GM19397 (cell line): ENCODE results near the gene DNMT3L.
A peak's percentile ranks its signal among the peaks of the same experiment; 100 is the strongest.
"Not testable (repeated sequence)": the region's sequence is repeated elsewhere in the genome, so short reads cannot be mapped to it uniquely, and the experiment has no call there.

Experiments used
- ATAC-seq: cut with Tn5 transposase; IDR thresholded peaks from one replicate; pipeline ENCODE4 v1.9.1; 2021; ENCODE audit warnings: mild to moderate bottlenecking, moderate library complexity; ENCODE audit not compliant: unreplicated experiment

DNMT3L gene

DNA sequence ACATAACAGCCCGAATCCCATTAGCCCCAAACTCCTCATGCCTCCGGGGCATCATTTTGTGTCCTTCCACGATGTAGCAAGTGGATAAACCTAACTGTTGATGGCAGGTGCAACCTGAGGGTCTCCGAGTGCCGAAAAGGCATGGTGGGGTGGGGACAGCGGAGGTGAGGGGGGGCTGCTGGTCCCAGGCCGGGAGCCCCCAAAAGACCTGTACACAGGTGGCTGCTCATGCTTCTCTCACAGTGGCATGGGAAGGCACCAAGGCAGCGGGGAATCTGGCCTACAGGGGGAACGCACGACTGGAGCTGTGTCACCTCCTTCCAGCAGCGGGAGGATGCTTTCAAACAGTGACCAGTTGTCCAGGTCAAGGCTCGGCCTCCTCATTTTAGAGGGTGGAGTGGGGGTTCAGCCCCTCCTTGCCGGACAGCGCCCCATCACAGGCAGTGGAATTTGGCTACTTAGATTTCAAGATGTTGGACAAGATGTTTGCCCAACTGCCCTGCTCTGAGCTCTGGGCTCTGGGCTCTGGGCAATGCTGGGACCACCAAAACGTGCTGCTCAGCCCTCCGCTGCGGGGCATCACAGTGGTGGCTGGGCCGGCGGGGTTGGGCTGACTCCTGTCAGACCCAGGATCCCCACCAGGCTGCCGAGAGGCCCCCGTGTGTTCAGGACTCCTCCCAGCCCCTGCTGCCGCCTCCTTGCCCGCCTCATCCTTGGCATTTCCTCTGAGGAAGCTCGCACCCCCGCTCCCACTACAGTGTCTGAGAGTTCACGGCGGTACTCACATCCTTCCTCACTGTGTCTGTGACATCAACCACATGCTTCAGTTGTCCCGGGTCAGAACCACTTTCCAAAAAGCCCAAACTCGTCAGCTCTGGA lies 7.6 kb downstream of the DNMT3L start:
- ATAC-seq: no peak

DNA sequence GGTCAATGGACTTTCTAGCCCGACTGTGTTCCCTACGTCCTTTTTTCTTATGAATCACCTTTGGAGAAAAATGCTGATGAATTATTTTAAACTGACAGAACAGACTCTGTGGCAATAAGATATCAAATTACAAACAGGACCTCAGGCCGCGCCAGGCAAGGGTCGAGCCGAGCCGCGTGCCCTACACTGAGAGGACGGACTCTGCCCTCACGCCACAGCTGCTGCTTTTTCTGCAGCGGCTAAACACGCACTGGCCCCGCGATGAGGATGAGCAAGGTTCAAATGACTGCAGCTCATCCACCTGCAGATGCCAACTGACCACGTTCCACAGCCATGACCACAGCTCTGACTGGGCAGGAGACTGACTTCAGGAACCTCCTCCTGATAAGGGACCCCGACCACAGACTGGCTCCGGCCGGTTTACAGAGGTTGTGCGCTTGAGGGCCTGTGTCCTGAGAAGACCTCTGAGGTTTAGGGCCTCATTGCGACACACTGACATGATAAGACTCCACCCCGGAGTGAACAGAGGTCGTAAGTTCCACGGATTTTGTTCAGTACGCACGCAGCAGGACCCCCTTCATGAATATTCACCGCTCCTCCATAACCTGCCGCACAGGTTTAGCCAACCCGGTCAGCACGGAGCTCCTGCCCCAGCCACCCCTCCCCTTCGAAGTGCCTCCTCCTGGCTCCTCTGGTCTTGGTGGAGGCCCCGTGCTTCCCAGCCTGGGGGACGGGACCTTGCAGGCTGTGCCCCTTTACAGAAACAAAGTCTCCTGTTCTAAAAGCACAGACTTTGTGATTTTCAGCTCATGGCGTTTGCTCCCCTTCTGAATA lies 12.3 kb downstream of the DNMT3L start:
- ATAC-seq: not testable (repeated sequence)

DNA sequence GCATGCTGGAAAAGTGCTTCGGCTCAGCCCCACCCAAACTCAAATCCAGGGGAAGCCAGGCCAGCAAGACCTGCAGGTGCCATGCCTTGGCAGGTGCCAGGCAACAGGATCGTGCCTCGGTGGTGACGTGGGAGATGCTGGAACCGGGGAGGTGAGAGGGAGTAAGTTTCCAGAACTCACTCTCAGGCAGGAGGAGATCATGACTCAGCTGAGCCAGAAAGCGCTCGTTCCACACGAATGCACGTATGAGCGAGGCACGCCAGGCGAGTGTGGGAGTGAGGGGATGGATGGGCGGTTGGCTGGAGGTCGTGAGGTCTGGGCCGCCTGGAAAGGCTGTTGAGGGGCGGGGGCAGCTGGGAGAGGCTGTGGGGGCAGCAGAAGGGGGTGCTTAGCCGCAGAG lies 13.8 kb downstream of the DNMT3L start:
- ATAC-seq: not testable (repeated sequence)

DNA sequence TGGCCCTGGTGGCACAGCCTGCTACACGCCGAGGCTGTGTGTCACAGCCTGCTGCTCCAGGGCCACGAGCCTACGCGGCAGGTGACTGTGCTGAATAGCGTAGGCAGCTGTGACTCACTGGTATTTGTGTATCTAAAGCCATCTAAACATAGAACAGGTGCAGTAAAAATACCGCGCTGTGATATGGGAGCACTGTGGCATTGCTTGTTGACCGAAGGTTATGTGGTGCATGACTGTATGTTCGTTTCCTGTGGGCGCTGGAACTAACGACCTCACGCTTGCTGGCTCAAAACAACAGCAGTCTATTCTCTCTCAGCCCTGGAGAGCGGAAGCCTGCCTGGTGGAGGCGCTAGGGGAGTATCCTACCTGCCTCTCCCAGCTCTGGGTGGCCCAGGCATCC lies 17.7 kb downstream of the DNMT3L start:
- ATAC-seq: peak; percentile 41

DNA sequence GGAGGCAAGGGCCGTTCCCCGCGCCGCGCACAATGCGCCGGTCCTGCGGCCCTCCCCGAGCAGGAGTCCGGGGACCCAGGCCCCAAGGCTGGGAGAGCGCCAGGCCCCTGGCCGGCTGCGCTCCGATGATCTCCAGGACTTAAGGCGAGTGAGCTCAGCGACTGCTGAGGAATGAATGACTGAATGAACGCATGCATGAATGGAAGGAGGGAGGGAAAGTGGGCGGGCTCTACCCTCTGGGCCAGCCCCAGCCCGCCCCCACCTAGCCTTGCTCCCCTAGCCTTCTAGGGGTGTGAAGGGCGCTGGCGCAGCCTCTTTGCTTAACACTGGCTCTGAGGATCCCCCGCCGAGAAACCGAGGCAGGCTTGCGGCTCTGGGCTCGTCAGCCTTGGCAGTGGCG lies 20.4 kb downstream of the DNMT3L start:
- peak; percentile 31 for ATAC-seq

DNA sequence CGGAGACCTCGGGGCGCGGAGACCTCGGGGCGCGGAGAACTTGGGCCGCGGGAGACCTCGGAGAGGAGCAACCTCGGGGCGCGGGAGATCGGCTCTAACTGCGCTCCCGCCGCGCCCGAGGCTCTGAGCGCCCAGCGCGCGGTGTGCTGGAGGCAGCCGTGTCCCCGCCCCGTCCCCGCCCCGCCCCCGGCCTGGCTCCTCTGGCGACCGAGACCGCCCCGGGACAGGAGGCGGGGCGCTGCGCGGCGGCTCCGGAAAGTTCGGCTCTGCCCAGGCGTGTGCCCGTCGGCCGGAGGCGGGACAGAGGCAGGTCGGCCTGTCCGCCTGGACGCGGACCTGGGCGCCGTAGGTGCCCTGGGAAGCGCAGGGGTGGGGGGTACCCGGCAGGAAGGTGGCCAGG lies 20.9 kb downstream of the DNMT3L start, which contains the start of gene ICOSLG:
Gene ICOSLG (minus strand): TSS at position 102 of the 400 bp plus-strand sequence. CDS start 126 bp downstream, outside the sequence.
- peak; percentile 49 for ATAC-seq

DNA sequence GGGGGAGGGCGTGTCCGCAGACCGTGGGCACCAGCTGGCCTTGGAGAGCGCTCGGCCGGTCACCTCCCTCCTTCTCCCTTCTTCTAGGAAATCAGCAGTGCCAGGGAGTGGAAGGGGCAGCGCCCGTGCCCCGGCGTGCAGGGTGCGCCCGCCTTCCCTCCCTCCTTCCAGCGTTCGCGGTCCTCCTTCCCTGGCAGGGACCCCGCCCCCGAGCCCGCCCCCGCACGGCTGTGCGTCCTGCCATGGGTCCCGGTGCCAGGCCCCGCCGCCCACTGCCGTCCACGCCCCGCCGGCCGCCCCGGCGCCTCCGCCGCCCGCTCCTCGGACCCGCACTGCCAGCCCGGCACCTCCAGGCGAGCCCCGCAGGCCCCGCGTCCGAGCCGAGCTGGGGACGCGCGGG lies 21.3 kb downstream of the DNMT3L start:
- ATAC-seq: not testable (repeated sequence)

DNA sequence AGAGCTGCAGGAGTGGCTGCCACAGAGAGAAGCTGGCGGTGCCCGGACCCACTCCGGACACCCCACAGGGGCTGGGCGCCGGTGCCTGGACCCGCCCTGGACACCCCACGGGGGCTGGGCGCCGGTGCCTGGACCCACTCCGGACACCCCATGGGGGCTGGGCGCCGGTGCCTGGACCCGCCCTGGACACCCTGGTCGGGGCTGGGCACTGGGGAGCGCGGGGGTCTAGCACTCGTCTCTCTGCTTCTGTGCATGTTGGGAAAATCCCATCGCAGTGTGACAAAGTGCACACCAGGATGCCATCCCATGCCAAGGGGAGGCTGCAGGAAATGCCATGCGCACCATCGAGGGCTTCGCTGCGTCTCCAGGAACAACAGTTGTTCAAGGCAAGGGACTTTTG lies 32.1 kb downstream of the DNMT3L start:
- not testable (repeated sequence) for ATAC-seq

DNA sequence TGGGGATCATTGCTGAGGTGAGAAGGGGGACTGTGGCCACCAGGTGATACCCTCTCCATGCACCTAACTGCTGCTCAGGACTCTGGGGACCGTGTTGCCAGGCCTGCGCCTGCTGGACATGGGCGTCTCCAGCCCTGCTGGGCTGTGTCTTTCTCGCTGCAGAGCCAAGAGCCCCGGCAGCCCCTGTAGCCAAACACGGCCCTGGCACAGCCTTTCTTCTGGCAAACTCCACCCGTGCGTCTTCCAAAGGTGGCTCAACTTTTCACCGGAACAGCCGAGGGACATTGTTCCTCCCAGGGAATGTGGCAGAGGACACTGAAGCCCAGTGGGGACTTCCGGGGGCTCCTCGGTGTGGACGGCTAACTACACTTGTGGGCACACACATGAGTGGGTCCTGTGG lies 33.6 kb downstream of the DNMT3L start:
- ATAC-seq: not testable (repeated sequence)

DNA sequence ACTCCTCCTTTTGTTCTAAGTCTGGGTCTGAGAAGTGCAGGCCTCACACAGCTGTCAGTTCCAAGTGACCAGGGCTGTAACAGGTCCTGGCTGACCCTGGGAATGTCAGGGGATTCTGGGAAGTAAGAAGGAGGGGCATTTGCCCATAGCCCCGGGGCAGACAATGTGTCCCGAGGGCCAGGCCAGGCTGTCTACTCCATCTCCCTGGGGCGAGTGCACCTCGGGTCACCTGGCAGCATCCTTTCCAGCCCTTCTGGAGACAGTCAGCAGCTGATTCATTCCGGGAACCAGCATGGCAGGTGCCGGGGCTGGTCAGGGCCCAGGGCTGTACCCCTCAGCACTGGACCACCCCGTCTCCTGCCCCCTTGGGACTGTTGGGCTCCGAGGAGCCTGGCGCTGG lies 34.1 kb downstream of the DNMT3L start:
- ATAC-seq: not testable (repeated sequence)

DNA sequence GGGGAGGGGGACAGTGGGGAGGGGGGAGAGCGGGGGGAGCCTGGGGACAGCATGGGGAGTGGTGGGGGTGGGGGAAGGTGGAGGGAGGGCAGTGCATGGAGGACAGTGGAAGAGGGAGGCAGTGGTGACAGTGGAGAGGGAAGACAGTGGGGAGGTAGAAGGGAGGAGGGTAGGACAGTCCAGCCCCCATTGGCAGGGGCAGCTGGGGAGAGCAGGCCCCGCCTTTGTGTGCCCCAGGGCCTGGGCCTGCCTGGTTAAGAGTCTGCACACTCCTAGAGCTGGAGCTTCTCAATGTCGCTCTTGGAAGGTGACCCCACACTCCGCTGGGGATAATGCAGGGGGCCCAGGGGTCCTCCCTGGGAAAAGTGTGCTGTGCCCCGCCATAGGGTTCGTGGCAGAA lies 36.1 kb downstream of the DNMT3L start:
- not testable (repeated sequence) for ATAC-seq

DNA sequence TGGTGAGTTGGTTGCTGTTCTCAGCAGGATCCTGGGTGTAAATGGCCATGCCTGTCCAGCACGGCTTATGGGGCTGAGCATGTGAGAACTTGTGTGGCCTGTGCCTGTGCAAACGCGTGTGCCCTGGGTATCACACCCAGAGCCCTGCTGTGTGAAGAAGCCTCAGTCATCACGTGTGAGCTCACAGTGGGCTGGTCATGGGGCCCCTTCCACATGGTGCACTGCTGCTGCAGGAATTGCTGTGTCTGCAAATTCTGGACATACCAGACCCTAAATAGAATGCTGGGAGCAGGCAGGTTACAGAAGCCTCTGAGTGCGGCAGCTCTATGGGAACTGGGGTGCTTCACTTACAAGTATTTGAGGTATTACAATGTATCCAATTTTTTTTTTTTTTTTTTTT lies 38.4 kb downstream of the DNMT3L start:
- not testable (repeated sequence) for ATAC-seq

DNA sequence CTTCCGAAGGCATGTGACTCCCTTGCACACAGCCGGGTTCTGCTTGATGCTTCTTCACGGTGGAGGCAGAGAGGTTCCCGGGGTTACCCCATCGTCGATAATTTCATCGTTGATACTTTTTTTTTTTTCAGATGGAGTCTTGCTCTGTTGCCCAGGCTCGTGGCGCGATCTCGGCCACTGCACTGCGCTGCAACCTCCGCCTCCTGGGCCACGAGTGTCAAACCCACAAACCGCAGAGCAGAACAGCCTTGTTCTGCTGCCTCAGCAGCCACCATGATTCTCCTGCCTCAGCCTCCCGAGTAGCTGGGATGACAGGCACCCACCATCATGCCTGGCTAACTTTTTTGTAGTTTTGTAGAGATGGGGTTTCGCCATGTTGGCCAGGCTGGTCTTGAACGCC lies 41.0 kb downstream of the DNMT3L start:
- not testable (repeated sequence) for ATAC-seq

DNA sequence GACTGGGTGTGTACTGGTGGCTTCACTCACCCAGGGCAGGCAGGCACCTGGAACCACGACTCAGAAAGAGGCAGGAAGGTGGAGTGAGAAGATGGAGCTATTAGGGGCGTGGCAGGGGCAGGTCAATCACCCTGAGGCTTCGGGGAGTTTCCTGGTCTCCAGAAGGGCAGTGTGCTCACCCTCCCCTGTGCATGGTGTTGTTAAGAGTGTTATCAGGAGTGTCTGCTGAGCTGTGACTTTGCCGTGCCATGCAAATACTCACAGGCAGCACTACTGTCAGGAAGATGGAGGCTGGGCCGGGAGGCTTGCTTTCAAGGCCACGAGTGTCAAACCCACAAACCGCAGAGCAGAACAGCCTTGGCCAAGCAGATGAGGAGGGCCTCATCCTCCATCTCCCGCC lies 43.2 kb downstream of the DNMT3L start:
- not testable (repeated sequence) for ATAC-seq

DNA sequence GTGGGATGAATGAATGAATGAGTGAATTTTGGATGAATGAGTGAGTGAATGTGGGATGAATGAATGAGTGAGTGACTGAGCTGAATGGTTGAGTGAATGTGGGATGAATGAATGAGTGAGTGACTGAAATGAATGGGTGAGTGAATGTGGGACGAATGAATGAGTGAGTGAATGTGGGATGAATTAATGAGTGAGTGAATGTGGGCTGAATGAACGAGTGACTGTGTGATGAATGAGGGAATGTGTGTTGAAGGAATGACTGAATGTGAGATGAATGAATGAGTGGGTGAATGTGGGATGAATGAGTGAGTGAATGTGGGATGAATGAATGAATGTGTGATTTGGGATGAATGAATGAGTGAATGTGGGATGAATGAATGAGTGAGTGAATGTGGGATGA lies 49.7 kb downstream of the DNMT3L start:
- not testable (repeated sequence) for ATAC-seq

DNA sequence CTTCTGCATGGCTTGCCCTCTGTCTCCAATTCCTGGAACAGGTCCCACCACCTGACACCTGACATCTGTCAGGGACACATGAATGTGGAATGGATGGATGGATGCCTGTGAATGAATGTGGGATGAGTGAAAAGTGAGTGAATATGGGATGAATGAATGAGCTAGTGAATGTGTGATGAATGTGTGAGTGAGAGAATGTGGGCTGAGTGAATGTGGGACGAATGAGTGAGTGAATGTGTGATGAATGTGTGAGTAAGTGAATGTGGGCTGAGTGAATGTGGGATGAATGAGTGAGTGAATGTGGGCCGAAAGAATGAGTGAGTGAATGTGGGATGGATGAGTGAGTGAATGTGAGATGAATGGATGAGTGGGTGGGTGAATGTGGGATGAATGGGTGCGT lies 50.1 kb downstream of the DNMT3L start:
- not testable (repeated sequence) for ATAC-seq

DNA sequence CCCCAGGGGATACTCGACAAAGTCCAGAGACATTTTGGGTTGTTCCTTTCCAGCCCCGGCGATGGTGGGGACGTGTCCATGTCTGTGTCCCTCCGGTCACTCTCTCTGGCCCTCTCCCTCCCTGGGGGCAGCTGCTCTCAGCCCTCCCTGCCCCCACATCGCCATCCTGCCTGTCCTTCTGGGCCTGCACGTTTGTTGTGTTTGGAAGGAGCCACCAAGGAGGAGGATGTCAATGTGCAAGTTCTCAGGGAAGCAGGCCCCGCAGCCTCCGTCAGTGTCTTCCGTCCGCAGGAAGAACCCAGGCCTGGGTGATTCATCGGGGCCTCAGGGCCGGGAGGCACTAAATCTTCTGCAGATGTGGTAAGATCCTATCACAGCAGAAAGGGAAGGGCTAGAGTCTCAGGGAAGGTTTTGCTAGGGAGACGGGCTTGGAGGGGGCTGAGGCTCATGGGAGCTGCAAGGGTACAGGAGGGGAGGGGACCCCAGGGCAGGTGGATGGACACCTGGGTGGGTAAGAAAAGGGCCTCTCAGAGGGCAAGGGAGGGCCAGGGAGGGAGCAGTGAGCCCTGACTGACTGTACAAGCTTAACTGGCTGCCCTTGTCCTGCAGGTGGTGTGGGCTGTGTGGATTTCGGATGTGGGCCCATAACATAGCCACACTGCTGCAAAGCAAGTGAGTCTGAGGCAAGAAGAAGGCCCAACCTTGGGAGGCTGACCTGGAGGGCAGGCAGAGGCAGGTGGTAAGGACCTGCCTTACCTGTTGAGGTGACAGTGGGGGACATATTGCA lies 53.6 kb downstream of the DNMT3L start:
- not testable (repeated sequence) for ATAC-seq

DNA sequence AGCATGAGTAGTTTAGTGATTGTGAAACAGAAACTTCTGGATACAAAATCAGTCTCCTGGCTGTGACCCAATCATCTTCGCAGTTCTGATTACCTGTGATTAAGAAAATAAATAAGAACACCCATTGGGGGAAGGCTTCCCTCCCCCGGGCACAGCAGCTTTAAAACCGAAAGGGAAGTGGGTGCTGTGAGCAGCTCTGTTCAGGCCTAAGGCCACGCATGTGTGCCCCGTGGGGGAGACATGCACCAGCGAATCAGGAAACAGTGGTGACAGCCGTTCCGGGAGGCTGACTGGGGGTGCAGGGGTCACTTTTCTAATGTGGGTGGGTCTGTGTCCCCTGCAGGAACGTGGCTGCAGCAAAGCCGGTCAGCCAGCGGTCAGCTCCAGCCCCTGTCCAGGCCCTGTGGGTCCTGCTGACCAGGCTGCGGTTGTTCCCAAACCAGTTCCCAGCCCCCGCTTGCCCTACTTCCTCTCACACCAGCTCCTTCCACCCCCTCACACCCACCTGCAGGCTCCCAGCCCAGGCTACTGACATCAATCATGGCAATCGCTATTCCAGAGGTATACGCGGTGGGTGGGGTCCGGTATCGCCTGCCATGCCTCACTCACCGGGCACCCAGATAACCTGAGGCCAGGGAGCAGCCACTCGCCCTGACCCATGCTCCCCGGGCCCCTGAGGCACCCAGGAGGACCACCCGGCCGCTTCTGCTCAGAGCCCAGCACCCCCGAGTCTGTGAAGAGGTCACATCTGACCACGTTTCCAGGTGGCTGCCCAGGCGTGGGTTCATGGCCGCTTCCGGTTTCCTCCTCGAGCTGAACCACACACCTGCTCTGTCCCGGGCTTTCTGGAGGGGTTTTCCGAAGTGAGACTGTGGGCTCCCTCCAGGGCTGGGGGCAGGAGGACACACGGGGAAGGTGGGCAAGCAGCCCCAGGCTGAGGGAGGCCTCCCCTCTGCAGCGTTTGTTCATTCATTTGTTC lies 54.7 kb downstream of the DNMT3L start:
- peak; percentile 52 for ATAC-seq

DNA sequence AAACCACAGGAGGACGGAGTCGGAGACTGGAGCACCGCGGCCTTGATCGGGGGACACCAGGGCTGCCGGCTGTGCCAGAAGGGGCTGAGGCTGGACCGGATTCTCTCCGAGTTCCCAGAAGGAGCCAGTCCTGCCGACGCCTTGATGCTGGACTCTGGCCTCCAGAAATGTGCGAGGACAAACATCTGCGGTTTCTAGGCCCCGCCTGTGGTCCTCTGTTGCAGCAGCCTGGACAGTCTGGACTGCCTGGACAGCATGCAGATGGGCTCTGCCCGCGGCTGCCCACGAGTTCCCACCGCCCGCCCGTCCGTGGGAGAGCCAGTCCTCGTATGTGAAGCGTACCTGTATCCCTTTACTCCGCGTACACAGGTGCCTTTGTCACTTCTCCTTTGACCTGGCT lies 55.5 kb downstream of the DNMT3L start:
- not testable (repeated sequence) for ATAC-seq
